HL-60 (cell line): ENCODE measurements around the gene OR52D1.

Source experiments
- DNase-seq, 2 experiments: peaks; one replicate each; pipeline ENCODE4 v3.0.0-alpha.2; 2010 to 2020; ENCODE audit warnings: low read depth in 1 of 2, low spot score in 1 of 2
- H3K27ac ChIP-seq: fragments of 250-450 bp; sonication (Bioruptor Pico); replicated peaks from 2 replicates; pipeline ENCODE4 v1.5.1; 2020; ENCODE audit warnings: mild to moderate bottlenecking, moderate library complexity
- H3K27me3 ChIP-seq: fragments of 250-450 bp; sonication (Bioruptor Pico); 2 replicates; pipeline ENCODE4 v1.5.1; 2021; ENCODE audit warnings: mild to moderate bottlenecking, moderate library complexity; ENCODE audit not compliant: insufficient read depth, poor library complexity, severe bottlenecking
- H3K4me3 ChIP-seq: replicated peaks from 2 replicates; pipeline ENCODE4 v1.5.1; 2011; ENCODE audit warnings: mild to moderate bottlenecking, control low read depth, low read length; ENCODE audit not compliant: insufficient read depth
- CTCF ChIP-seq: IDR thresholded peaks from one replicate; pipeline ENCODE4 v1.5.1; 2011; ENCODE audit warnings: low read length, control low read depth, inconsistent platforms; ENCODE audit not compliant: insufficient read depth
- GABPA ChIP-seq: IDR thresholded peaks from 2 replicates; pipeline ENCODE4 v1.6.1; 2012; ENCODE audit warnings: low read depth
- POLR2AphosphoS5 ChIP-seq: IDR thresholded peaks from 2 replicates; pipeline ENCODE4 v1.6.1; 2012; ENCODE audit warnings: low read depth
- REST ChIP-seq: IDR thresholded peaks from 2 replicates; pipeline ENCODE4 v1.6.1; 2012; ENCODE audit warnings: low read depth; ENCODE audit not compliant: insufficient replicate concordance
- SPI1 ChIP-seq: IDR thresholded peaks from 2 replicates; pipeline ENCODE4 v1.6.1; 2012; ENCODE audit warnings: low read depth, mild to moderate bottlenecking, borderline replicate concordance

Gene OR52D1

GRCh38 chr11:5486421-5486820, 2.1 kb upstream of the OR52D1 start:
- no peak for DNase-seq
- Histone ChIP-seq H3K27ac (no peak overlapping the region), H3K4me3 (no peak overlapping the region), H3K27me3 (no peaks in the 10 kb centered on the region)
- TF ChIP-seq CTCF = no peak
- TF ChIP-seq POLR2AphosphoS5 = no peak
- TF ChIP-seq SPI1 = no peak
- no peak for TF ChIP-seq GABPA
- no peak for TF ChIP-seq REST

- Histone ChIP-seq H3K27ac (no peak overlapping the region), H3K27me3 (no peaks in the 10 kb centered on the region), H3K4me3 (no peak overlapping the region)
- TF ChIP-seq POLR2AphosphoS5 (no peak), REST (no peak), CTCF (no peak)
- no peak for DNase-seq
These were observed 414 bp downstream of the OR52D1 start for GRCh38 chr11:5488798-5489399.

- Histone ChIP-seq H3K27me3 (no peaks in the 10 kb centered on the region), H3K4me3 (no peak overlapping the region), H3K27ac (no peak overlapping the region)
- TF ChIP-seq SPI1 = no peak
- TF ChIP-seq GABPA = no peak
- no peak for TF ChIP-seq POLR2AphosphoS5
- no peak for TF ChIP-seq REST
- no peak for DNase-seq
These were observed 1.3 kb downstream of the OR52D1 start for GRCh38 chr11:5489576-5490357.
